ENCODE results near the gene CALHM4. TPM values are rescaled to one million over a fixed set of nuclear protein-coding genes. Genes with fewer than 3 reads are reported as not detected.

CALHM4 gene, protein sequence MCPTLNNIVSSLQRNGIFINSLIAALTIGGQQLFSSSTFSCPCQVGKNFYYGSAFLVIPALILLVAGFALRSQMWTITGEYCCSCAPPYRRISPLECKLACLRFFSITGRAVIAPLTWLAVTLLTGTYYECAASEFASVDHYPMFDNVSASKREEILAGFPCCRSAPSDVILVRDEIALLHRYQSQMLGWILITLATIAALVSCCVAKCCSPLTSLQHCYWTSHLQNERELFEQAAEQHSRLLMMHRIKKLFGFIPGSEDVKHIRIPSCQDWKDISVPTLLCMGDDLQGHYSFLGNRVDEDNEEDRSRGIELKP
- 0.07 TPM in 1 of 2 replicates, not detected in the other for total RNA-seq (2014; rRNA removed; shearing (Covaris generic))
- 0.17 TPM in 1 of 2 replicates, not detected in the other for polyA plus RNA-seq (2015; cell fraction: cytosol; rRNA removed)
- polyA plus RNA-seq (2015; cell fraction: nucleus; rRNA removed) = not detected in 2 replicates

DNA sequence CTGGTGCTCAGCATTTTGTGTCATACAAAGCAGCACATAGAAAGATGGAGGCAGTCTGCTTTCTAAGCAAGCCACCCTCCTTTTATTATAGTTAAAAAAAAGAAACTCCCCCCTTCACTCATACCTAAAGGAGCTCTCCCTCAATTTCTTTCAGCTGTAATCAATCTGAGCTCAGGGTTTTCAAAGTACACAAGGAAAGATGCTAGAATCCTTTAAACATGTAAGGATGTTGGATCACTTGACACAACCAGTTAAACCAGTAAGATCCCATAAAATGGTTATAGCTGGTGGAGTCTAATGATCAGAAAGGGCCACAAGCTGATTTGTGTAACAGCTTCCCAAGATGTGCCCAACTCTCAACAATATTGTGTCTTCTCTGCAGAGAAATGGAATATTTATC is at the start of gene CALHM4:
Gene CALHM4 (plus strand): TSS at position 301 of the 400 bp plus-strand sequence. CDS start 43 bp downstream, at position 344.
- no peak for DNase-seq (ENCODE audit: low read depth)

DNA sequence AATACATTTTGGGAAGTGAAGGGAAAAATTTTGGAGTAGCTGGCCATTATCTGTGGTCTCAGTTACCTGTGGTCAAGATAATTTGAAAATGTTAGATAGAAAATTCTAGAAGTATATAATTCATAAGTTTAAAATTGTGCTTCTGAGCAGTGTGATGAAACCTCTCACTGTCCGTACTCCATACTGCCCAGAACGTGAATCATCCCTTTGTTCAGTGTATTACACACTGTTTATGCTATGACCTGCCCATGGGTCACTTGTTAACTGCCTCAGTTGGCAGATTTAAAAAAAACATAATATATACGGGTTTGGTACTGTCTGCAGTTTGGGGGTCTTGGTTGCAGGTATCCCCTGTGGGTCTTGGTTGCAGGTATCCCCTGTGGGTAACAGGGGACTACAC is 46.2 kb upstream of the CALHM4 start:
- DNase-seq (ENCODE audit: low read depth) = no peak

DNA sequence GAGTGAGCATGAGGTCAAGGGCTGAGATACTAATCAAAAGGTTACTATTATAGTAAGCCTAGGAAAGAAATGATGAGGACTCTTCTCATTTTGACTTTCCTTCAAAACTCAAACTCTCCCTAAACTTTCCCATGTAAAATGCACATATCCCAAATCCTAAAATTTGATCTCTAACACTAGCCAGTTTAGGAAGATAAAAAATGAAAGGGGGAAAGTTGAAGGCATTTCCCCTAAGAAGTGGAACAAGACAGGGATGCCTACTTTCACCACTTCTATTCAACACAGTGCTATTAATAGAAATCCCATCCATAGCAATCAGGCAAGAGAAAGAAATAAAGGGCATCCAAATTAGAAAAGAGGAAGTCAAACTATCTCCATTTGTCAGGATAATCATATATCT is 45.0 kb upstream of the CALHM4 start:
- DNase-seq (ENCODE audit: low read depth) = no peak

DNA sequence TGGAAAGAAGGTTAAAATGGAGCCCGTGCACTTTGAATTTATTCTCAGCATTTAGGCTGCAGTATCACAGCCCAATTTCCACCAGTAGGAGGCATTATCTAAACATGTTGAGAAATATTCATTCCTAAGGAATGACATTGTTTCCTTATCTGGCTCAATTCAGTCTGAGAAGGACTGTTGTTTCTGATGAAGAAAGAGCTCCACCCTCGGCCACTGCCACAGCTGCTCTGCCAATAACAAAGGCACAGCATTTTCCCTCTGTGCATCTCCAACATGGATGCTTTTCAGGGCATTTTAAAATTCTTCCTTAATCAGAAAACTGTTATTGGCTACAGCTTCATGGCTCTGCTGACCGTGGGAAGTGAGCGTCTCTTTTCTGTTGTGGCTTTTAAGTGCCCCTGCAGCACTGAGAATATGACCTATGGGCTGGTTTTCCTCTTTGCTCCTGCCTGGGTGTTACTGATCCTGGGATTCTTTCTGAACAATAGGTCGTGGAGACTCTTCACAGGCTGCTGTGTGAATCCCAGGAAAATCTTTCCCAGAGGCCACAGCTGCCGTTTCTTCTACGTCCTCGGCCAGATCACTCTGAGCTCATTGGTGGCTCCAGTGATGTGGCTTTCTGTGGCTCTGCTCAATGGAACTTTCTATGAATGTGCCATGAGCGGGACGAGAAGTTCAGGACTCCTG is 42.0 kb upstream of the CALHM4 start, which contains the start of gene CALHM5:
Gene CALHM5 (plus strand): TSS at position 216 of the 687 bp plus-strand sequence. CDS start 58 bp downstream, at position 274.
- peak; percentile 90 for DNase-seq (ENCODE audit: low read depth)

DNA sequence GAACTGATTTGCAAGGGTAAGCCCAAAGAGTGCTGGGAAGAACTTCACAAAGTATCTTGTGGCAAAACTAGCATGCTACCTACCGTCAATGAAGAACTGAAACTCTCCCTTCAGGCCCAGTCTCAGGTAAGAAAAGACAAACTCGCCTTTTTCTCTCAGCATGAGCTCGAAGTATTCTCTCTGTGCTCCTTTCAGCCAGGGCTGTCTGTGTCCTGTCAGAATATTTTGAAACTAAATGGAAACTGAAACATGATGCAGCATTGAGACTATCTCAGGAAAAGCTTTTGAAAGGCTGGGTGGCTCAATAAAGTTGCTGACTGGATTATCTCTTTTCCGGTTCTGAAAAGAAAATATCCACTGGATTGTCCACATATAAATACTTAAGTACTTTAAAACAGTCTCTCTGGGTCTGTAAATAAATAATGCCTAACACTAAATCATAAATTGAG is 41.4 kb upstream of the CALHM4 start:
- DNase-seq (ENCODE audit: low read depth) = no peak

DNA sequence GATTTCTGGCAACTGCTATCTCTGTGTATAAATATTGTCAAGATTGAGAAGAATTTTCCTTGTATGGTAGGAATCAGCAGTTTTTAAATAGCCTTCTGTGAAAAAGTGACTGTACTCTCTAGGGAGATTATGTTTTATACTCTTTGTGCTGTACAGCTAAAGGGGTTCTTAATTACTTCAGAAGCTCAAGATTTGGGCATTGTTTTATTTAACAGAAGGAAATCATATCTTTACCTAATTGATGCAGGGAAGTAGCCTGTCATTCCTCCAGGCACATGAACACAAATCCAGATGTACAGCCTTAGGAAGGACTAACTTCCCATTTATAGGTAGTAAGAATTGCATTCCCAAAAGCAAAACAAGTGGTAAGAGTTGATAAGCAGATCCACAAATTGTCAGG is 40.8 kb upstream of the CALHM4 start:
- DNase-seq (ENCODE audit: low read depth) = no peak

DNA sequence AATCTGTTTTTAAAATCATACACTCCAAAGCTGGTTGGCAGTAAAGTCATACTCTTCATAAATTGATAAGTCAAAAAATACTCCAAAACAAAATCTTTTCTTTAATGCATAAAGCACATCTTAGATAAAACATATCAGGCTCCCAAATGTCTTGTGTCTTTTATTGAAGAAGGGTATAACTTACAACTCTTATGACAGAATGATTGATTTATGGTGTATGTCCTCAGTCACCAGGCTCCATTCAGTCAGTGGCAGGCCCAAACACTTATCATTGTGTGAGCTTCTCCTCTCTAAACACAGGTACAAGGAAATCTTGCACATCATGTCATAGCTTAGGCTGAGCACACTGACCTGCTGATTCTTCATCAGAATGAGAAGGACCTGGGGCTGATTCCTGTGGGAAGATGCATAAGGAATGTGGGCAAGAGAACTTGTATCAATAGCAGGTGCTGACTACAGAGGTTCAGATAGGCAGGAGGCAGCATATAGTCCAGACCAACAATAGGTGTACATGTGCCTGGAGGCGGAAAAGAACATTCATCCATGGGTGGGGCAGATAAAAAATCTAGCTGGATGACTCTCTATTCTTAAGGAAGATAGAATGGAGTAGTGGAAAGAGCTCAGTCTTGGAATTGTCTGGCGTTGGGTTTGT is 40.2 kb upstream of the CALHM4 start:
- DNase-seq (ENCODE audit: low read depth) = no peak

DNA sequence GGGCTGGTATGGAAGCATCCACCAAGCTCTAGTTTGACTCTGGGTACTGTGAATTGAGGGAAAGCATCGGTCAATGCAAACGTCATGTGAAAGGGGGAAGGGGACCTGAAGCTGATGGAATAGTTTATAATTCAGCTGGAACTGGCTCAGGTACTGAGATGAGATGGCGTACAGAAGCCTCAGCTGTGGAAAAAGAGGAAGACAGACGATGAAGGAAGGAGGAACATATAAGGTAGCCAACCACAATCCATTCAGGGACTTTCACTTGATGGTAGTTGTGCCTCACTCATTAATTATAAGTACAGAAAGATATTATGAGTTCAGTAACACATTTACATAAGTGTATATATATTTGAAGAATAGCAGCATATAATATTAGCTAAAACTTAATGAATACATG is 39.4 kb upstream of the CALHM4 start:
- no peak for DNase-seq (ENCODE audit: low read depth)

DNA sequence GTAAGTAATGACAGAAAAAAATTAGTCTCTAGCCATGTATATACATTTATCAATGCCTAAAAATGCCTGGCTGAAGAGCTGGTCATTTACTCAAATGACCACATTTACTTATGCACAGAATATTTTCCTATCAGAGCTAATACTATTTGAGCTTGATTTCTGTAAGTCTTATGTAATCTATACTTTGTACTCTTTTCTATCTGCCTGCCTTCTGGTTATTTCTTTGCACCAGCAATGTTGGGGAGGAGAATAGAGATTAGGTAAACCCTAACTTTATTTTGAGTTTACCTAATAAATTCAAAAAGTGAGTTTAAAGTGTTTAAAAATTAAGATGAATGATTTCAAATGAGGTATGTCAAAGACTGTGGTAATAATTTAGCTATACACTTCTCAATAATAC is 38.4 kb upstream of the CALHM4 start:
- no peak for DNase-seq (ENCODE audit: low read depth)

DNA sequence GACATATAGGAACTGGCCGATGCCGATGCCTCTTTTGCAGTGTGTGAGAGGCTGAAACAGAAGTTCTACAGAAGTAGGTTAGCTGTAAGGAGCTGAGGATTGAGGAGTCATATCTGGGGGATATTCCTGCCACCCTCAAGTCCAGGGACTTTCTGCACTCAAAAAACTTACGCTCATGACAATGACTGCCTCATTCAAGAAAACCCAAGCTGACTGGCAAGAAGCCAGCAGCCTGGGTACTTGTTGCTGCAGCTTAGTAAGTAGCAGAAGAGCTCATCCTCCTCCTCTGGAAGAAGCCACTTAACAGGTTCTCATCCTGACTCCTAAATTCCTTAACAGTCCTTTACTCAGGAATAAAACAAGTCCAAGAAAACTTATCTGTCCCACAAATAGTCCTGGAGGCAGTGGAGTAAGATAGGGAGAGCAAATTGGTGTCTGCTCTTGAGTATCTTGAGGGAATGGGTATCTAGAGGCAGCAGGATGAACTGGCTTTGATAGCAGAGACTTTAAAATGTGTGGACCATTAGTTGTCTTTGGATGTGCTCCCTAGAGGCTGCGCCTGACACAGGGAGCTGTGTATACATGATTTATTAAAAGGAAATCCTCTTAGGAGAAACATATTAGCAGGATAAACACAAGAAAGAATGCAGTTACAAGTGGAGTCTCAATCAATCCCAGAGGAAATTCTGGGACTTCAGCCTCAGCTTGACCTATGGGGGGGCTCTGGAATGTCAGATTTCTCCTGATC is 34.8 kb upstream of the CALHM4 start:
- no peak for DNase-seq (ENCODE audit: low read depth)

DNA sequence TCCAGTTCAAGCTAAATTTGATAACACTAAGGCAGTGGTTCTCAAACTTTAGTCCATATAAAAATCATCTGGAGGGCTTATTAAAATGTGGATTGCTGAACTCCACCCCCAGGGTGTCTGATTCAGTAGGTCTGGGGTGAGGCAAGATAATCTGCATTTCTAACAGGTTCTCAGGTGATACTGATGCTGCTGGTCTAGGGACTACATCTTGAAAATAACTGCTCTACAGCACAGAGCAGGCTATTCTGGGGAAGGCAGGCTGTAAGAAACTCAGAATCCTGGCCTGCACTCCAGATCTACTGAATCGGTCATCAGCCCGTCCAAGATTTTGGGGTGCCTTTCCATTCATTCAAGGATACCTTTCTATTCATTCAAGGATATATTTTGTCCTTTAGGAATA is 30.7 kb upstream of the CALHM4 start:
- DNase-seq (ENCODE audit: low read depth) = no peak

DNA sequence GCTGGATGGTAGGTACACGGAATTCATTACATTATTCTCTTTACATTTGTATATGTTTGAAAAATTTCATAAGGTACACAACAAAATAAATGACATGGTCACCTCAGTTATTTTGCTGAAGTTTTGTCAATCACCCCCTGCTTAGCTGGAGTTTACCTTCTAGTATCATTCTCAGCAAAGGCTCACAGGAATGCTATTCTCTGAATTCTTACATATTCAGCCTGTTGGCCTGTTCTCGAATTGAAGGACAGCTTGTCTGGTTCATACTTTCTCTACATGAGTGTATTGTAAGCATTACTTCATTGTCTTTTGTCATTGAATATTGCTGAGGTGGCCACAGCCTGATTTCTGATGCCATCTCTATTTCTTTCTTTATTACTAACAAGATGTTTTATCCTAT is 29.3 kb upstream of the CALHM4 start:
- DNase-seq (ENCODE audit: low read depth) = no peak

DNA sequence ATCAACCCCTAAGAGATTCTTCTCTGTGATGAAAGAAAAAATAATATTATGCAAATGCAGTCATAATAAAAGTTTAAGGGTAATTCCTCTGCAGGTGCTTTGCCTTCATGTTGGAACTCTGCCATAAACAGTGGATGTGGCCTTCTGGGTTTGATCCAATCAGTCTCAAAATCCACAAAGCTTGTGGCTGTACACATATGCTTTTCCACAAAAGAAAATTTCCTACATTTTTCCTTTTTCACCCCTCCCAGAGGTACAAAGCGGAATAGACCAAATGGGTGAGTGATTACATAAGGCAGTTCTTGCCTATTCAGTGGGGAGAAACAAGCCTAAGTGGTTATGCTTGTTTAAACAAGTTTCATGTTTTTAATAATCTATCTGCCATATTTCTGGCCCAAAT is 25.4 kb upstream of the CALHM4 start:
- no peak for DNase-seq (ENCODE audit: low read depth)

DNA sequence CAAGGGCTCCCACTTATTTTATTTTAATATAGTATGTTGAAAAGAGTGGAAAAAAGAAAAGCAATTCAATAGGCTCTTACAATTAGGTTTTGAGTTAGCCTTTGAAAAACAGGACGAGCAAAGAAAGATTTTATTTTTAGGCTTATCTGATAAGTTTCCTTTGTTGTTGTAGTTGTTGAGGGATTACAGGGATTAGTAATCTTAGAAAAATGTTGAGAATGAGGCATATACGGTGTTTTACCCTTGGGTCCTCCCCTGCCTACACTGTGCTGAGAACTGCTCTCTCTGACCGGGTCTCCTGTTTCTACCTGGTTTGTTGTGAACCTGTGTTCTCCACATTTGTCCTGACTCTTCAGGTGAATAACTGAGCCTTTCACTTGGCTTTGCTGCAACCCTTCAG is 24.8 kb upstream of the CALHM4 start:
- peak; percentile 50 for DNase-seq (ENCODE audit: low read depth)

DNA sequence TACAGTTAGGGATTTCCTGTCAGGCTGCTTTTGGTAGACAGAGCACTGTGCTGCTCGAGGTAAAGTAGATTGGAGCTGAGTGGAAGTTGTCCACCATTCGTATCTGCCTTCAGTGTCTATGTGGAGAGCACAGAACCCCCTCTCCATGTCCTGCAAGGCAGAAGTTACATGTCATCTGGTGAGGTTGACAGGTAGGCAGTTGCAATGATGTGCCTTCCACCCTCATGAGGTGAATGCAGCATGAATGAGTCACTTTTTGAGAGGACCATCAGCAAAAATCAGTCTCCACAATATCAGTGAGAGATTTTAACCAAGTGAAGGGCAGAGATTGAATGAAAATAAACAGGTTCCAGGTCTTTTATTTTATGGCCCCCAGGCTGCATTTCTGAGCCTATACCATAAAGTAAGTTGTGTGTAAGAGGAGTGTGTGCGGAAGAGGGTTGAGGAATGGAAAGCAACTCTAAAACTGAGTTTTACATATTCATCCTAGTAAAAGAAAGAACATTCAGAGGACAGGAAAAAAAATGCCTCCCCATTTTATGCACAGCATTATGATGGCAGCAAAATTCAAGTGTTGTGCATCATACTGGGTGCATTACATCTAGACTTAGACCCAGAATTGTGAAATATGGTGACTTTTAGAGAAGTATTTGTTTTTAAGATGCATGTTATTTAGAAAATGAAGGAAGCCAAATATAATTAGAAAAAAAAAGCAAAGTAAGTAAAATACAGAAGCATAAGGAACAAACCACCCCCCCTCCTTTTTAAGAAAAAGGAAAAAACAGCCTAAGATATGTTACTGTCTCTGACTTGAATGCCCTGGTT is 23.9 kb upstream of the CALHM4 start:
- no peak for DNase-seq (ENCODE audit: low read depth)

DNA sequence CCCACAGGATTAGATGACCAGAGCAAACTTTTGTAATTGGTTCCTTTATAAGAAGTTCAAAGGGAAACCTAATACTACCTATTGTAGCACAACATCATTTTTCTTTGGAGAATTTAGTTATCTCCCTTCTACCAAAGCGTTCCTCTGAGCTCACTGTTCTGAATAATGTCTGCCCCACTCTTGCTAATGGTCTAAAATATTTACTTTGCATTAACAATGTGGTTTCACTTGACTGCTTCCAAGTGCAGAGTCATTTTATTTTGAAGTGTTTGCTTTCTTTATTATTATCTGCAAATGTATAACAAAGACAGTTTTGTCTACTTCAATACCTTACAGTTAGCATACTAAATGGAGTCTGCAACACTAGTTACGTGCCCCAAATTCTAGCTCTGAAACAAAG is 23.1 kb upstream of the CALHM4 start:
- no peak for DNase-seq (ENCODE audit: low read depth)

DNA sequence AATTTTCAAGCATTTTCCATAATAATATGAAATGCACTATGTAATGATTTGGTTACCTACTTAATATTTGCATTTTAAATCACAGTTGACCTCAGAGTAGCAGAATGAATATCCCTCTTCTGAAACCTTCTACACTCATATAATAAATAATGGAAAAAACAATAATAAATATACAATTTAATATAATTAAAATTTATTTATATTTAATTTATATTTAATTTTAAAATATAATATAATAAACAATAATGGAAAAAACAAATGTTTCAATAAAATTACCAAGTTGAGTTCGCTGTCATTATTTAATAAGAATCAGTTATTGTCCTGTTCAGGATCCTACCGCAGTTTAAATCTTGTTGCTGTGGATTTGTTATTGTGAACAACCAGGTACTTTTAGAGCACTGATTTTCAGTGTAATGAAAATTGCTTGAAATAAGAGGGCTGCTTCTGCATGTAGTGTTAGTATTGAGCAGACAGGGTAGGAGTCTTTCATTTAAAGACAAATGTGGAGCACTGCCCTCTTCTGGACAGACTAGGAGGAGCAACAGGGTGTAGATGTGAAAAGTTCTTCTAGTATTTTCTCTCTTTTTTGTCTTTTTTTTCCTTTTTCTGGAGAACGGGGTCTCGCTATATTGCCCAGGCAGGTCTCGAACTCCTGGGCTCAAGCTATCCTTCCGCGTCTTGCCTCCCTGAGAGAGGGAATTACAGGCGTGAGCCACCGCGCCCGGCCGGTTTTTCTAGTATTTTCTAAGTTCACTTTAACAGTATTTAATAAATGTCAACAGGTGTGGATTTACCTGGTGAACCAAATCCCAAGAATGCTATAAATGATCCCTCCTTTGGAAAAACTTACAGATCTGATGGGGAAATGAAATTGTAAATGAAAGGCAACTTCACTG is 21.6 kb upstream of the CALHM4 start:
- DNase-seq (ENCODE audit: low read depth) = peak; percentile 56

DNA sequence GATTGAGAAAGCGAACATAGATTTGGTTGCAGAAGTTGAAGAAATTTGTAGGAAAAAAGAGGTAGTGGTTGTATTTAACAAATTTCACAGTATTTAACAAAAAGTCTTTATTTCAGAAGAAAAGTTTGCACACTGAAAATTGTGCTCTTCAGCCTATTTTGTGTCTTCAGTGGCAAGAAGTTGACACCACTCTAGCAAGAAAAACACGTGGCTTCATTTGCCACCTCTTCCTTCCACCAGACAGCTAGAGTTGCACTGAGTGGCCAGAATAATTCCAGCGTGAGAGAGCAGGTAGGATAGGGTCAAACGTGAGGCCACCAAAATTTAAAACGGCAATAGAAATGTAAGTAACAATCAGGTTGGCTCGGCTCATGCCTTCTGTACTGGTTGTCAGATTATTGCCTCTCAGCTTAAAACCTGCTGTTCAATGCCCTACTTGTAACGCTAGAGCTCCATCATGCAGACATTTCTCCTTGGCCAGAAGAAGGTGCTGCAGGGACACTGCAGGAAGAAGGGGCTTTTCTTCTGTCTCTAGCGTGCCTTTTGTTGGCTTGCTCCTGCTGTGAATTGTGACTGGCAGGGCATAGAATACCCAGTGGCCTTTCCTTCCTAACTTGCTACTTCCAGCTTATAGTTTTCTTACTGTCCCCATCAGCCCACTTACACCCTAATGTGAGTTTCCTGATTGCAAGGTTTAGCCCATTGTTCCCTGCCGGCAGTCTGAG is 20.2 kb upstream of the CALHM4 start:
- DNase-seq (ENCODE audit: low read depth) = no peak

DNA sequence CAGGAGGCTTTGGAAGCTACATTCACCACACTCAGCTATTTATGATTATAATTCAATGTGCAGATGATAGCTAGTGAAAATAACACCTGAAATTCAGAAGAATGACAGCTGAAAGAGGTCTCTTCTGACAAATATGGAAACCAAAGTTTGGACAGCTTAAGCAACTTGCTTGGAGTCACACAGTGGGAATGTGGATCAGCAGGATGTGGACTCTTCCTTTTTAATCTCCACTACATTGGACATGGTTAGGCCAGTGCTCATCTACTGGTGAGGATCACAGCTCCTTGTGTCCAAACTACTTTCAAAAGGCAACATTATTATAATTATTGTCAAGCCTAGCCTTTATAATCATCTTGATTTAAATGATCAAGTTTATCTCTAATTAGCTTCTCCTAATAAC is 18.4 kb upstream of the CALHM4 start:
- DNase-seq (ENCODE audit: low read depth) = no peak
